Vagina (tissue), 2 donors: ENCODE data around the gene PKD1L1.

ENCODE experiments used
- CTCF ChIP-seq, 3 experiments: fragments of 450-650 bp in 2 of 3; fragments of 200-600 bp in 1 of 3; sonication (generic) in 1 of 3; IDR thresholded peaks; one replicate each; pipeline ENCODE4 v1.5.1; 2017 to 2019; ENCODE audit warnings: antibody characterized with exemption in 3 of 3, mild to moderate bottlenecking in 2 of 3, moderate library complexity in 2 of 3
- POLR2A ChIP-seq, 2 donors: fragments of 450-650 bp; IDR thresholded peaks; one replicate each; pipeline ENCODE4 v1.6.1; 2017; ENCODE audit warnings: antibody characterized with exemption in 2 of 2, mild to moderate bottlenecking in 2 of 2, moderate library complexity in 2 of 2

GRCh38 chr7:47877336-47877735 lies 70.9 kb downstream of the PKD1L1 start:
- TF ChIP-seq CTCF (IDR thresholded peaks at IDR 0.05) (no peak), POLR2A (IDR thresholded peaks at IDR 0.05) (no peak)
